ENCODE results near the gene SESN2.

DNA sequence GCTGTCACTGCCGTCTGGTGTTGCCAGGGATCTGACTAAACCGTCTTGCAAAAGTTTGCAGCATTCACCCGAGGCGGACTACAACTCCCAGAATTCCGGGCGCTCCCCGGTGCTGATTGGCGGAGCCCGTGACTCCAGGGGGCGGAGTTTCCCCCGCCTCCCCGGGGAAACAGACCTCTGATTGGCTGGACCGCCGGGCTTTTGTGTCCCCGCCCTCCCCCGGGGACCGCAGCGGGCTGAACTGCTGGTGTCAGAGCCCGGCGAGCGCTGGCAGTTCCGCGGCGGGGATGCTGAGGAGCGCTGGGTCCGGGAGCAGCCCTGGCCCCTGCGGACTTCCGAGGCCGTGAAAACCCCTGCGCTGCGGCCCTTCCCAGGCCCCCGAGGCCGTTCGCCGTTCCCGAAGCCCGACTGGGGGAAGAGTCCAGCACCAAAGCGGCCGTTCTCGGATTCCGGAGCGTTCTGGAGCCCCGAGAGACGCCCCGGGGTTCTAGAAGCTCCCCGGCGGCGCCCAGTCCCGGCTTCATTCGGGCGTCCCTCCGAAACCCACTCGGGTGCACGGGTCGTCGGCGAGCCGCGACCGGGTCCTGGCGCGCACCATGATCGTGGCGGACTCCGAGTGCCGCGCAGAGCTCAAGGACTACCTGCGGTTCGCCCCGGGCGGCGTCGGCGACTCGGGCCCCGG is at the start of gene SESN2:
- TF ChIP-seq, protein P1, sequence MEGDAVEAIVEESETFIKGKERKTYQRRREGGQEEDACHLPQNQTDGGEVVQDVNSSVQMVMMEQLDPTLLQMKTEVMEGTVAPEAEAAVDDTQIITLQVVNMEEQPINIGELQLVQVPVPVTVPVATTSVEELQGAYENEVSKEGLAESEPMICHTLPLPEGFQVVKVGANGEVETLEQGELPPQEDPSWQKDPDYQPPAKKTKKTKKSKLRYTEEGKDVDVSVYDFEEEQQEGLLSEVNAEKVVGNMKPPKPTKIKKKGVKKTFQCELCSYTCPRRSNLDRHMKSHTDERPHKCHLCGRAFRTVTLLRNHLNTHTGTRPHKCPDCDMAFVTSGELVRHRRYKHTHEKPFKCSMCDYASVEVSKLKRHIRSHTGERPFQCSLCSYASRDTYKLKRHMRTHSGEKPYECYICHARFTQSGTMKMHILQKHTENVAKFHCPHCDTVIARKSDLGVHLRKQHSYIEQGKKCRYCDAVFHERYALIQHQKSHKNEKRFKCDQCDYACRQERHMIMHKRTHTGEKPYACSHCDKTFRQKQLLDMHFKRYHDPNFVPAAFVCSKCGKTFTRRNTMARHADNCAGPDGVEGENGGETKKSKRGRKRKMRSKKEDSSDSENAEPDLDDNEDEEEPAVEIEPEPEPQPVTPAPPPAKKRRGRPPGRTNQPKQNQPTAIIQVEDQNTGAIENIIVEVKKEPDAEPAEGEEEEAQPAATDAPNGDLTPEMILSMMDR (conservative IDR thresholded peaks at IDR 0.05; ENCODE audit: low read length) = no peak
- TF ChIP-seq EZH2phosphoT487 (IDR thresholded peaks at IDR 0.05; ENCODE audit: borderline replicate concordance) = no peak
